Hematopoietic multipotent progenitor cell treated with erythropoietin and hydrocortisone succinate and interleukin-3 and kit ligand, for 4 days (in vitro differentiated cells): ENCODE results near the gene NOTCH1.

Experiments
- DNase-seq: peaks from one replicate; pipeline ENCODE4 v3.0.0-alpha.2; 2015

Gene NOTCH1

DNA sequence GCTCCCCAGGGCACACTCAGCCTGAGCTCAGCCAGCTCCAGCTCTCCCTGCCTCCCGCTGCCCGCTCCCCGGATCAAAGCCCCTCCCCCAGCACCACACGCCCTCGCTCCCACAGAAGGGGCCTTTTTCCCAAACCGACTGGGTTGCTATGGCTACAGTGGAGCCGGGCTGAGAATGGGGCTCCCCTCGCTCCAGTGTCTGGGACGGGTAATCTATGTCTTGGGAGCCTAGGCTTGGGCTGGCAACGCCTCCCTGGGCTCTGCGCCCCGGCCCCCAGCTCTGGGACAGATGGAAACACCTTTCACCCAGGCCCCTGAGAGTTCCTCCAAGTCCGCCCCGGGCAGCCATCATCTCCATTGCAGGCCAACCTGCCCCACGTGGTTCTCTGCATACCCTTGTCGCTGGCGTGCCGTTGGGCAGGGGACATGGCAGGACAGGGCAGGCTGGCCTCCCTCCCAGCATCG, 29.6 kb downstream of the NOTCH1 start:
- no peak for DNase-seq

DNA sequence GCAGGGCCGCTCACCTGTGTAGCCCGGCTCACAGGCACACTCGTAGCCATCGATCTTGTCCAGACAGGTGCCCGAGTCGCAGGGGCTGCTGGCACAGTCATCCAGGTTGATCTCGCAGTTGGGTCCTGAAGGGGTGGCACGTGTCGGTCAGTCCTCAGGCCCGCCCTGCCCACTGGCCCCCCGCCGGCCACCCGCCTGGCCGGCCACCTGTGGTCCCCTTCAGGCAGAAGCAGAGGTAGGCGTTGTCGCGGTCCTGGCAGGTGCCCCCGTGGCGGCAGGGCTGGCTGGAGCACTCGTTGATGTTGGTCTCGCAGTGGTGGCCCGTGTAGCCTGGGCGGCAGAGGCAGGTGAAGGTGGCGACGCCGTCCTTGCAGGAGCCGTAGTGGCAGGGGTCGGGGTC, 30.6 kb downstream of the NOTCH1 start:
- no peak for DNase-seq

DNA sequence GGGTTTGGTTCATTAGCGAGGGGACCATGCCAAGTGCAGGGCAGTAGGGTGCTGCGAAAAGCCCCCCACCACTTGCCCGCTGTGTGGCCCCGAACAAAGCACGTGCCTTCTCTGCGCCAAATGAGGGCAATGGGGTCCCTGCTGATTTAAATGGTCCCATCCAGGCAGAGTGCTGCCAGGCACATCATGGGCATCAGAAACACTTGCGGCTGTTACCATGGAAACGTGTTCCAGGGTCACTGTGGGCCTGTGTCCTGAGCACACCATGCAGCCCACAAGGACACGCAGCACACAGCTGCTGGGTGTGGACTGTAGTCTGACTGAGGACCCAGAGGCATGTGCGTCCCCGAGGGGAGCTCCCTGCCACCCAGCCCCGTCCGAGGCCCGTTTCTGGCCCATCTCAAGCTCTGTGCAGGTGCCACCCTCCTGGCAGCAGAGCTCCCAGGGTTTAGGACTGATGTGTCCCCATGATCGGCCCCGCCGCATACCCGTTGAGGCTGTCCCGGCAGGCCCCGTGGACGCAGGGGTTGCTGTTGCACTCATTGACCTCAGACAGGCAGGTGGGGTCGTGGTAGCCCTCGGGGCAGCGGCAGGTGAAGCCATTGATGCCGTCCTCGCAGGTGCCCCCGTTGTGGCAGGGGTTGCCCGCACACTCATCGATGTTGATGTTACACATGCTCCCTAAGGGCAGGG, 31.7 kb downstream of the NOTCH1 start:
- no peak for DNase-seq

DNA sequence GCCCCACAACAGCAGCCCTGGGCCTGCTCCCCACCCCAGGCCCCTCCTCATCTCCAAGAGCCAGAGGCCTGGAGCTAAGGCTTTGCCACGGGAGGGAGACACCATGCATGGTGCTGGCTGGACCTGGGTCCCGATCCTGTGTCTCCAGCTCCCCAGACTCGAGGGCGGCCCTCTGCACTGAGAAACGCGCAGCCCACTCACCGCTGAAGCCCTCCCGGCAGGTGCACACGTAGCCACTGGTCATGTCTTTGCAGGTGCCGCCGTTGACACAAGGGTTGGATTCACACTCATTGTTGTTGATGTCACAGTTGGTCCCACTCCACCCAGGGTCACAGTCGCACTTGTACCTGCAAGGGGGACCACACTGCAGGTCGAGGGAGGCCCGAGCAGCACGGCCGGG, 32.7 kb downstream of the NOTCH1 start:
- no peak for DNase-seq

DNA sequence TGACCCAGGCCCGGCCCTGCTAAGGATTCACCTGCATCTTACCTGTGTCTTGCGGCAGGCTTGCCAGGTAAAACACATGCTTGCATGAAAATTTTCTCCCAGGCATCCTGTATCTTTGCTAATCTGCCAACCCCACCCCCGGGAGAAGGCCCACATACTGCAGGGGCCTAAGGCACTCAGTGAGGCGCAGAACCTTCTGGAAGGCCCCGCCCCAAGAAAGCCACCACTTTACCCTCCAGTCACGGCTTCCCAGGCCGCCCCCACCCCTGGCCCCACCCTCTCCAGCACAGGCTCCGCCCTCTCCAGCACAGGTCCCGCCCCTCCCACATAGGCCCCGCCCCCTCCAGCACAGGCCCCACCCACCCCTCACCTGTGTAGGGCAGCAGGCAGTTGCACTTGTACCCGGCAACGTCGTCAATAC, 33.2 kb downstream of the NOTCH1 start:
- DNase-seq: peak; percentile 59

DNA sequence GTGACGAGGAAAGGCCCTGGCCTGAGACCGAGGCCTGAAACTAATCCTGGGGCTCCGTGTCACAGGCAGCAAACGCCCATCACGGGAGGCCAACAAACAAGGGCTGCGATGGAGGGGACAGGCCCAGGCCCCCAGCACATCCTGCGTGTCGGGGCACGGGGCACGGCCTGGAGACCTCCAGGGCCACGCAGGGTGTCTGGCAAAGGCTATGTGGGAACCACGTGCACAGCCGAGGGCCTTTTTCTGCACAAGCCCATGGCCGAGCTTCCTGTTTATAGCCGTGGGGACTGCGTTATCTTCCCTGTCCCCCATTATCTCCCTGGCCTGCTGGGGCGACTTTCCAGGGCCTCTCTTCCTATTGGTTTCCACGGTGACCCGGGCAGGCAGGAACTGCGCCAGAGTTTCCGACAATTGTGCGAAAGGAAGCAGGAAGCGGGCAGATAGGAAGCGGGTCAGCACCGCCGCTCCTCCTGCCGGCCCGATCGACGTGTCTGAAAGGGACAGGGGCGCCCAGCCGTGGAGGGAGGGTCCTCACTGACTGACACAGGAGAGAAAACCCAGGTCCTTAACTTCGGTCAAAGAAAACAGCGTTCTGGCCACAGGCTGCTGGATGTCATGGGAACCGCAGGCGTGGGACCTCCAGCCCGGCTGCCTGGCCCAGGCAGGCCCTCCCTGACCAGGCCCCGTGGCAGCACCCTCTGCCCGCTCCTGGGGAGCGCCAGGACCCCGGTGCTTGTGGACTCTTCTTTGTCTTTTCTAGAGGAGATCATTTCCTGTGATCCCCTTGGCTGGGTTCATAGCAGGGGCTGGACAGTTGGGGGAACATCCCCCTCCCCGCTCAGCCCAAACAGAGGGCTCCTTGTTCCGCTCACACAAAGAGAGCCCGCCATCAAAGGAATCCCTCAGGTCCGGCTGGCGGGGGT, 33.9 kb downstream of the NOTCH1 start:
- peak; percentile 66 for DNase-seq

DNA sequence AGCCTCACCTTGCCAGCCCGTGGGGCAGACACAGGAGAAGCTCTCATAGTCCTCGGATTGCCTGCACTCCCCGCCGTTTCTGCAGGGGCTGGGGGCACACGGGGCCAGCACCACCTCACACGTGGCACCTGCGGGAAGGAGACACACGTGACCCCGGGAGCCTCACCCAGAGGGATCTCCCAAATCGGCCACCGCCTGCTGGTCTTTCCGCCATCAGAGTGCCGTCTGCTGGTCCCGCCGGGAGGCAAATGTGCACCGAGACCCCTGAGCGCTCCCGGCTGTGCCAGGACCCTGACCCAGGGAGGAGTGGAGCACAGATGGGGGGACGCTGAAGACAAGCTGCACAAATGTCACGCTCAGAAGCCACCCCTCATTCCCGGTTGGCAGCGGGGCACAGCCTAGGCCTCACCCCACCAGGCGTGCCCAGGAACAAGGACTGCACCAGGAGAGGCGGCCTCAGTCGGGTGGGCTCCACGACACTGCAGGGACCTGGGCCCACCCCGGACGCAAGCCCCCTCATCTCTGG, 34.6 kb downstream of the NOTCH1 start:
- DNase-seq: no peak

DNA sequence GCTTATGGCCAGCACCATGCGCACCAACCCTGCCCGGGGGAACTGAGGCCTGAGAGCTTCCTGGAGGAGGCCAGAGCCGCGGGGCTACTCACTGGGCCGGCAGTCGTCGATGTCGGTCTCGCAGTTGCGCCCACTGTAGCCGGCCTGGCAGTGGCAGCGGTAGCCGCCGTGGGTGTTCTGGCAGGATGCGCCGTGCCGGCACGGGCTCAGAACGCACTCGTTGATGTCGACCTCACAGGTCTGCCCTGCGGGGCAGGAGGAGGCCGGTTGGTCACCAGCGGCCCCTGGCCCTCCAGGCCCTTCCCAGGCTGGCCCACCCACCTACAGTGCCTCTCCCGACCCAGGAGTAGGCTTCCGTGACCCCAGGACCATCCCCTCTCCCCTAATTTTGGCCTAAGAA, 35.3 kb downstream of the NOTCH1 start:
- no peak for DNase-seq

DNA sequence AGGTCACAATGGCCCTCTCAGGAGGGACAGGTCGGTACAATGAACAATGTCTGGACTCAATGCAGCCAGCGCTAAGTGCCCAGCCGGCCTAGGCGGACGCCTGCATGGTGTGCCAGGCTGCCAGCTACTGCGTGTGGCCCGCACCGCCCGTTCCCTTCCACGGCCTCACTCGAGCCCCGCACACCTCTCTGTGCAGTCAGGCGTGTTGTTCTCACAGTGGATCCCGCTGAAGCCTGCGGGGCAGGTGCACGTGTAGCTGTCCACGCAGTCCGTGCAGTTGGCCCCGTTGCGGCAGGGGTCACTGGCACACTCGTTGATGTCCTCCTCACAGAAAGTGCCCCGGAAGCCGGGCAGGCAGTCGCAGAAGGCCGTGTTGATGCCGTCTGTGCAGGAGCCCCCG, 36.3 kb downstream of the NOTCH1 start:
- DNase-seq: no peak

DNA sequence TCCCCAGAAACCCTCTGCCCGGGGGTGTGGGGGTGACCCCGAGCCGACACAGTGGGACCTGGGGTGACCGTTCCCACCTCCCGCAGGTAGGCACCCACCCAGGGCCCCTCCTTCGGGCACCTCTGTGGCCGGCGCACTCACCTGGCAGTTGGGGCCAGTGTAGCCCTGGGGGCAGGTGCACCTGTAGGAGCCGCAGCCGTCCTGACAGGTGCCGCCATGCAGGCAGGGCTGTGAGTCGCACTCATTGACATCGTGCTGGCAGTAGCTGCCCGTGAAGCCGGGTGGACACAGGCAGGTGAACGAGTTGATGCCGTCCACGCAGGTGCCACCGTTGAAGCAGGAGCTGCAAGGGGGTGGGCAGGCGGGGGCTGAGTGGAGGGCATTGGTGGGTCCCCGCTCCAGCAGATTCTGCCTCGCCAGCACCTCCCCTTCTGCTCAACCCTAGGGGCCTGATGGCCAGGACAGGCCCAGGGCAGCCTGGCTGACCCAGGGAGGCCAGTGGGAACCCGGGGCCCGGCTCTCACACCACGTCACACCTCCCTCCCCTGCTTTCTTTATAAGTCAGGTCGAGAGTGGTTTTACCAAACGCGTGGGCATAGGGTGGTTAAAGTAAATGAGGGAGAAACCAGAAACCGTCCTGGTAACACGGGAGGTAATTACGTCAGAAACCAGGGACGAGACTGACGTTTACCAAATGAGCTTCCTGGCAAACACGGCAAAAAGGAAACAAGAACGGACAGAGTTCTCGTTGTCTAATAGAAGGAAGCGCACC, 36.9 kb downstream of the NOTCH1 start:
- no peak for DNase-seq

DNA sequence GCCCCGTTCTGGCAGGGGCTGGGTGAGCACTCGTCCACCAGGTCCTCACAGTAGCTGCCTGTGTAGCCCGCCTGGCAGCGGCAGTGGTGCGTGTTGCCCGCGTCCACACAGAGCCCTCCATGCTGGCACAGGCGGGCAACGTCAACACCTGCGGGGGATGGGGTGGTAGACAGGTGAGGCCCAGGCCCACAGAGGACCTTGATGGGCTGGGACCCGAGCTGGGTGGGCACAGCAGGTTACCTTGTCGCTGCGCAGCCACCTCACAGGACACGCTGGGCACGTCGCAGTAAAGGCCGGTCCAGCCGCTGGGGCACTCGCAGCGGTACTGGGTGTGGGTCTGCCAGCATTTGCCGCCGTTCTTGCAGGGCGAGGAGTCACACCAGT, 37.9 kb downstream of the NOTCH1 start:
- DNase-seq: no peak

DNA sequence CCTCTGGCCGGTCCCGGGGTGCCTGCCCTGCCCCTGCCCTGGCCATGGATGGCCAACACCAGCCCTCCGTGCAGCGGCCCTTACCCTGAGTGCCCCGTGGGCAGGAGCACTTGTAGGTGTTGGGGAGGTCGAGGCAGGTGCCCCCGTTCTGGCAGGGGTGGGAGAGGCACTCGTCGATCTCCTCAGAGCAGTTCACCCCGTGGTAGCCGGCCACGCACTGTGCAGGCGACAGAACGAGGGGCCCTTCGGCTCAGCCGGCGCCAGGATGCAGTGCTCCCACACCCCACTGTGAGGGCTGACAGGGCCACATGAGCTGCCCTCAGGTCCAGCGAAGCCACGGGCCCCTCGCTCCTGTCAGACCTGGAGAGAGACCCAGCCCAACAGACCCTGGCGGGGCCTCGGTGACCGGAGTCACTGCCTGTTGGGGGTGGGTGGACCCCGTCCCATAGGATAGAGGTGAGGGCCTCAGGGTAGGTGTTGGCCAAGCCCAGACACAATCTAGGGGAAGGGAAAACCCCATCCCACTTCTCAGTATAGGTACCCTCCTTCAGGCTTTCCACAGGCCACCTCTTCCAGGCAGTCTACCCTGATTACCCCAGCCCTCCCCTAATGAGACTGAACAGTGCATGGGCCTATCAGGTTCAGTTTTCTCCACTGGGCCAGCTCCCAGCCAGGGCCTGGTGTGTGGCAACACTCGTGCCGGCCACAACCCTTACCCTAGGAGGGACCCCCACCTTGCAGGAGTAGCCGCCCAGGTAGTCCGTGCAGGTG, 38.4 kb downstream of the NOTCH1 start:
- no peak for DNase-seq

DNA sequence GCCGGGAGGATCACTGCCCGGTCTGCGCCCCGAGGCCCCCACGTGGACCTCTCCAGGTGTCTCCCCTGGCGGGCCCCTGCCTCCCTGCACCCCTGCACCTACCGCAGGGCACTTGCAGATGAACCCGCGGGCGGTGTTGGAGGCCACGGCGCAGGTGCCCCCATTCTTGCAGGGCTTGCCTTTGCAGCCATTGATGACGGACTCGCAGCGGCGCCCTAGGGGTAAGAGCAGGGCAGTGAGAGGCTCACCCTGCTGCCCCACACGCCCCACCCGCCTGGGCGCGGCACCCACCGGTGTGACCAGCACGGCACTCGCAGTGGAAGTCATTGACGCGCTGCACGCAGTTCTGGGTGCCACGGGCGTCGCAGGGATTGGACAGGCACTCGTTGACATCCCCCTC, 39.4 kb downstream of the NOTCH1 start:
- no peak for DNase-seq

DNA sequence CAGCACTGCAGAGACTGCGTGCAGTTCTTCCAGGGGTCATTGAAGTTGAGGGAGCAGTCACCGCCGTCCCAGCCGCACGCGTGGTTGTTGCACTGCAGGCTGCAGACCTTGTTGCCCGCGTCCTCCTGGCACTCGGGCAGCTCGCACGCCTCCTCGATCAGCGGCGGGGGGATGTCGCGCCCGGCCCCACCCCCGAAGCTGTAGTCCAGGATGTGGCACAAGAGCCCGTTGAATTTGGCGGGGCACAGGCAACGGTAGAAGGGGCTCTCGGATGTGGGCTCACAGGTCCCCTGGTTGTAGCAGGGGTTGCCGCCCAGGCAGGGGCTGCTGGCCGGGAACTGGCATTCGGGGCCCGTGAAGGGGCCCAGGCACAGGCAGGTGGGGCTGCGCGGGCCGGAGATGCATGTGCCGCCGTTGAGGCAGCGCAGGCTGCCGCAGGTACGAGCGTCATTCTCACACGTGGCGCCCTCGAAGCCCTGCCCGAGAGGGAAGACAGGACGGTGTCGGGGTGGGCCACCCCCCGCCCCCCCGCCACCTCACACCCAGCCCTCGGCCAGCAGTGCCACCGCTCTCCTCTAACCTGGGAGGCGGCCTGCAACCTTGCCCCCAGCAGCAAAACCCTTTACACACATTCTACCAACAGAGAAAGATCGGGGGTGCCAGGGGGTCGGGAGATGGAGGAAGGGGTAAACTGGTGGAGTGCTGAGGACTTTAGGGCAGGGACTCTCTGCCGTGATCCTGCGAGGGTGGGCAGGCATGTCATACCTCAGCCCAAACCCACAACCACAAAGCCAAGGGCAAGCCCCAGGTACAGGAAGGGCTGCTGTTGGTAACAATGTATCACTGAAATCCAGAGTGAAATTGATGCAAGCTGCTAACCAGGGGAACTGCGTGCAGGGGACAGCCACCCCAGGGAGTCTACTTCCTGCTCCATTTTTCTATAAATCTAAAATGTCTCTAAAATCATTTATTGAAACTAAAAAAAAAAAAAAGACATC, 40.1 kb downstream of the NOTCH1 start:
- no peak for DNase-seq

DNA sequence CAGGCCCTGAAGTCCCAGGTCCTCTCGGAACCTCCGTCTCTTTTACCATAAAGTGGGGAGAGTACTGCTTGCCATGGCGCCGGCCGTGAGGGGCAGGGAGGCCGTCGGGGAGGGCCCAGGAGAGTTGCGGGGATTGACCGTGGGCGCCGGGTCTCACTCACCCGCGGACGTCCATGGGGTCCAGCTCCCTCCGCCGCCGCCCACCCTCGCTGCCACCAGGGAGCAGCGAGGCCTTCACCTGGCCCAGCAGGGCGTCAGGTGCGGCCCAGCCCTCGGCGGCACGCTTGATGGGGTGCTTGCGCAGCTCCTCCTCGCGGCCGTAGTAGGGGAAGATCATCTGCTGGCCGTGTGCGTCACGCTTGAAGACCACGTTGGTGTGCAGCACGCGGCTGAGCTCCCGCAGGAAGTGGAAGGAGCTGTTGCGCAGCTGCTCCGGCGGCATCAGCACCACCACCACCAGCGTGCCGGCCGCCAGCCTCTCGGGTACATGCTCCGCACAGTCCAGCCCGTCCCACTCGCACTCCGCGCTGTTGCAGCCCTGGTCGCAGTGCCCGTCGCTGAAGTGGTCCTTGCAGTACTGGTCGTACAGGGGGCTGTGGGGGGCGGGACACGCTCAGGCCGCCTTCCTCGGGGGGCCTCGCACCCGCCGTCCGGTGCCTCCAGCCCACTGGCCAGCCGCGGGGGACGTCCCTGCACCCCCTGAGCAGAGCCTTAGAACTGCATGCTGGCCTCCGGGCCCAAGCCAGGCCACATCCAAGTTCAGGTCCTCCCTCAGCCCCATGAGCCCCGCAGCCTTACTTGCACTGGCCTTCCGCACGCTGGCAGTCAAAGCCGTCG, 41.1 kb downstream of the NOTCH1 start:
- no peak for DNase-seq

DNA sequence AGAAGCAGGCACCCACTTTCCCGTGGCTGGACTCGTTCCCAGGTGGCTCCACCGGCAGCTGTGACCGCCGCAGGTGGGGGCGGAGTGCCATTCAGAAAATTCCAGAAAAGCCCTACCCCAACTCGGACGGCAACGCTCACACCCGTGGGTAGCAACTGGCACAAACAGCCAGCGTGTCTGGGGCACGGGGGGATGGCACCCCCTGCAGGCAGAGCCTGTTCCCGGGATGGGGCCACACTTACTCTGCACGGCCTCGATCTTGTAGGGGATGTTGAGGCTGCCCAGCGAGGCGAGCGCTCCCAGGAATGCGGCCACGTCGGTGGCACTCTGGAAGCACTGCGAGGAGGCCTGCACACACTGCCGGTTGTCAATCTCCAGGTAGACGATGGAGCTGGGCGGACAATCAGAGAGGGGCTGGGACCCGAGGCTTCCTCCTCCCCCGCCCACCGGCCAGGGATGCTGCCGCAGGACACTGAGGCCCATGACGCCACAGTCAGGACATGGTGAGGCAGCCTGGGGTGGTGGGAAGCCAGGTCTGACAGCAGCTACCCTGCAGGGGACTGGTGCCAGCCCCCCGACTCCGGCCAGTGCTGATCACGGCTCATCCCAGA, 42.8 kb downstream of the NOTCH1 start:
- no peak for DNase-seq

DNA sequence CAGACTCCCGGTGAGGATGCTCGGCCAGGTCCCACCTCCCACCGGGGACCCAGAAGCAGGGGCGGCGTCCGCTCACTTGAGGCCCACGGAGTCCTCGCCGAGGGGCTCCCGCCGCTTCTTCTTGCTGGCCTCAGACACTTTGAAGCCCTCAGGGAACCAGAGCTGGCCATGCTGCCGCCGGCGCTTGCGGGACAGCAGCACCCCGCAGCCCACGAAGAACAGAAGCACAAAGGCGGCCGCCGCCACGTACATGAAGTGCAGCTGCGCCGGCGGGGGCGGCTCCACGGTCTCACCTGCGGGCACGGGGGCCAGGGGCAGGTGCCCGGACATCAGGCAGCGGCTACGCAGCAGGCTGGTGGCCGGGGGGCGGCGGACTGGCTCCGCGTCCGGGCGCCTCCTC, 43.7 kb downstream of the NOTCH1 start:
- DNase-seq: no peak

DNA sequence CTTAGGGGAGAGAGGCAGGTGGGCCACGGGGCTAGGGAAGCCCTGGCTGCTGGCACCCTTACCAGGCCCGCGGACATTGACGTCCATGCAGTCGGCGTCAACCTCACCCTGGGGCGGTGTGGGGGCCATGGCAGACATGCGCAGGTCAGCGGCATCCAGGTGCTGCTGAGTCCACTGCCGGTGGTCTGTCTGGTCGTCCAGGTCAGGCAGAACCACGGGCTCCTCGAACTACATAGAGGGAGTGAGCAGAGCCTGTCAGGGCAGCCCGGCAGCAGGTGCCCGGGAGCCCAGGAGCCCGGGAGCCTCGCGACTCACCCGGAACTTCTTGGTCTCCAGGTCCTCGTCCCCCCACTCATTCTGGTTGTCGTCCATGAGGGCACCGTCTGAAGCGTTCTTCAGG, 44.2 kb downstream of the NOTCH1 start:
- no peak for DNase-seq
